ENCODE measurements around the gene VEGFC.

DNA sequence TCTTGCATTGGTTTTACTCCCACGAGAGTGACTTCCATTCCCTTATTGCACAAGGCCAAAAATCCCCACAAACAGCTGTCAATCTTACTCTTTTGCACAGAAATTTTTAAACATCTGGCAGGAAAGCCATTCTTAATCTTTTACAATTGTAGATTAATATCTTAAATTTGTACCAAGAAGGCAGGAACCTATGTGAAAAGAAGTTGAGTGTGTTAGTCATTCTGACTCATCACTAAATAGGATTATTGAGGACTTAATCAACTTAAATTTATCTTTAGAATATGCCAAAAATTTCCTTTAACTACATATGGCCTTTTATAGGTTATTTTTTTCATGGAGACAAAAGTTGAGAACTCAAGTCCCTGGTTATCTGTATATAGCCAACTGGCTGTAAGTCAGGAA, 49.0 kb upstream of the VEGFC start:
- TF ChIP-seq, protein P1, sequence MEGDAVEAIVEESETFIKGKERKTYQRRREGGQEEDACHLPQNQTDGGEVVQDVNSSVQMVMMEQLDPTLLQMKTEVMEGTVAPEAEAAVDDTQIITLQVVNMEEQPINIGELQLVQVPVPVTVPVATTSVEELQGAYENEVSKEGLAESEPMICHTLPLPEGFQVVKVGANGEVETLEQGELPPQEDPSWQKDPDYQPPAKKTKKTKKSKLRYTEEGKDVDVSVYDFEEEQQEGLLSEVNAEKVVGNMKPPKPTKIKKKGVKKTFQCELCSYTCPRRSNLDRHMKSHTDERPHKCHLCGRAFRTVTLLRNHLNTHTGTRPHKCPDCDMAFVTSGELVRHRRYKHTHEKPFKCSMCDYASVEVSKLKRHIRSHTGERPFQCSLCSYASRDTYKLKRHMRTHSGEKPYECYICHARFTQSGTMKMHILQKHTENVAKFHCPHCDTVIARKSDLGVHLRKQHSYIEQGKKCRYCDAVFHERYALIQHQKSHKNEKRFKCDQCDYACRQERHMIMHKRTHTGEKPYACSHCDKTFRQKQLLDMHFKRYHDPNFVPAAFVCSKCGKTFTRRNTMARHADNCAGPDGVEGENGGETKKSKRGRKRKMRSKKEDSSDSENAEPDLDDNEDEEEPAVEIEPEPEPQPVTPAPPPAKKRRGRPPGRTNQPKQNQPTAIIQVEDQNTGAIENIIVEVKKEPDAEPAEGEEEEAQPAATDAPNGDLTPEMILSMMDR (conservative IDR thresholded peaks at IDR 0.05): no peak
- no peak for TF ChIP-seq EZH2 (IDR thresholded peaks at IDR 0.05; ENCODE audit: low read depth)
